ENCODE measurements around the gene PEX11G.

GRCh38 chr19:7427944-7428343 lies 60.9 kb downstream of the PEX11G start:
- TF ChIP-seq FOSL2 (IDR thresholded peaks at IDR 0.05), result no peak
- TF ChIP-seq FOSL2 (CRISPR knock-in tag; IDR thresholded peaks at IDR 0.05), result no peak
- TF ChIP-seq RCOR1 (IDR thresholded peaks at IDR 0.05; ENCODE audit: low read depth, low read length), result no peak
- TF ChIP-seq CTCF (IDR thresholded peaks at IDR 0.05), result no peak
- no peak for TF ChIP-seq EHMT2 (IDR thresholded peaks at IDR 0.05; ENCODE audit: low read depth)
